GM12878 (cell line): ENCODE measurements around the gene MEIS1.

Source experiments
- ESRRA ChIP-seq: IDR thresholded peaks from 2 replicates; pipeline ENCODE4 v1.6.1; 2012; ENCODE audit warnings: mild to moderate bottlenecking, low read length, improper control_type of control experiment
- MEF2A ChIP-seq: IDR thresholded peaks from 2 replicates; pipeline ENCODE4 v1.6.1; 2011; ENCODE audit warnings: low read depth, mild to moderate bottlenecking, low read length, moderate library complexity; ENCODE audit not compliant: insufficient read depth
- NFXL1 ChIP-seq: fragments of 450-650 bp; IDR thresholded peaks from 2 replicates; pipeline ENCODE4 v1.6.1; 2017; ENCODE audit warnings: antibody characterized with exemption, mild to moderate bottlenecking, borderline replicate concordance
- POLR2AphosphoS5 ChIP-seq: IDR thresholded peaks from 2 replicates; pipeline ENCODE4 v1.6.1; 2011; ENCODE audit warnings: mild to moderate bottlenecking, low read length, inconsistent platforms
- STAT3 ChIP-seq: IDR thresholded peaks from 2 replicates; pipeline ENCODE4 v1.6.1; 2011; ENCODE audit warnings: low read depth, low read length, improper control_type of control experiment
- TBL1XR1 ChIP-seq: IDR thresholded peaks from 2 replicates; pipeline ENCODE4 v1.6.1; 2012; ENCODE audit warnings: low read depth, low read length, improper control_type of control experiment
- TF ChIP-seq, protein P1 (sequence below), 3 experiments: IDR thresholded peaks in 2 of 3; conservative IDR thresholded peaks in 1 of 3; 2 replicates each; pipeline ENCODE4 v1.5.1; 2011; ENCODE audit warnings: low read depth in 3 of 3, low read length in 3 of 3, mild to moderate bottlenecking in 3 of 3, control low read depth in 2 of 3, moderate library complexity in 2 of 3, inconsistent platforms in 1 of 3, mixed read lengths in 1 of 3; ENCODE audit not compliant: control insufficient read depth in 2 of 3, insufficient read depth in 1 of 3; ENCODE audit errors: extremely low read depth in 1 of 3
- TF ChIP-seq, protein P2 (sequence below): fragments of 450-650 bp; formaldehyde crosslinking; IDR thresholded peaks from 2 replicates; pipeline ENCODE4 v1.5.0; 2022; ENCODE audit warnings: mild to moderate bottlenecking, missing genetic modification characterization

DNA sequence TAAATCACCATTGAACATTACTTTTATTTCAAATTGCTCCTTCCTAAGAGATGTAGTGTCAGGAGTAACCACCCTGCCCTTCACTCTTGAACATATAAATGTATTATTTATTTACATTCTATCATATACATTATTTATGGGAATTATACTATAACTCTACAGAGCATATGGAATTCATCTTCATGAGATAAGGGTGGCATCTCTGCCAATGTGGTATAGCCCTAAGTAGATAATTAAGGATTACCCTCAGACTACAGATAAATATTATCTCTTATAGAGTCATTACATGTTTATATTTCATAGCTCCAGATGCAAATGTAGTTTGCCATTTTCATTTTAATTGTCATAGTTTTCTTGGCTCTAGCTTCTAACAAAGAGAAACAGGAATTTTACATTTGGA is 17.3 kb downstream of the MEIS1 start:
- TF ChIP-seq, protein P1, sequence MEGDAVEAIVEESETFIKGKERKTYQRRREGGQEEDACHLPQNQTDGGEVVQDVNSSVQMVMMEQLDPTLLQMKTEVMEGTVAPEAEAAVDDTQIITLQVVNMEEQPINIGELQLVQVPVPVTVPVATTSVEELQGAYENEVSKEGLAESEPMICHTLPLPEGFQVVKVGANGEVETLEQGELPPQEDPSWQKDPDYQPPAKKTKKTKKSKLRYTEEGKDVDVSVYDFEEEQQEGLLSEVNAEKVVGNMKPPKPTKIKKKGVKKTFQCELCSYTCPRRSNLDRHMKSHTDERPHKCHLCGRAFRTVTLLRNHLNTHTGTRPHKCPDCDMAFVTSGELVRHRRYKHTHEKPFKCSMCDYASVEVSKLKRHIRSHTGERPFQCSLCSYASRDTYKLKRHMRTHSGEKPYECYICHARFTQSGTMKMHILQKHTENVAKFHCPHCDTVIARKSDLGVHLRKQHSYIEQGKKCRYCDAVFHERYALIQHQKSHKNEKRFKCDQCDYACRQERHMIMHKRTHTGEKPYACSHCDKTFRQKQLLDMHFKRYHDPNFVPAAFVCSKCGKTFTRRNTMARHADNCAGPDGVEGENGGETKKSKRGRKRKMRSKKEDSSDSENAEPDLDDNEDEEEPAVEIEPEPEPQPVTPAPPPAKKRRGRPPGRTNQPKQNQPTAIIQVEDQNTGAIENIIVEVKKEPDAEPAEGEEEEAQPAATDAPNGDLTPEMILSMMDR (IDR thresholded peaks at IDR 0.05 in 2 of 3, conservative IDR thresholded peaks at IDR 0.05 in 1 of 3; ENCODE audit: control insufficient read depth in 2 of 3, extremely low read depth in 1 of 3, insufficient read depth in 1 of 3, low read depth in 3 of 3, low read length in 3 of 3) = no peak
- no peak for TF ChIP-seq POLR2AphosphoS5
- TF ChIP-seq, protein P2, sequence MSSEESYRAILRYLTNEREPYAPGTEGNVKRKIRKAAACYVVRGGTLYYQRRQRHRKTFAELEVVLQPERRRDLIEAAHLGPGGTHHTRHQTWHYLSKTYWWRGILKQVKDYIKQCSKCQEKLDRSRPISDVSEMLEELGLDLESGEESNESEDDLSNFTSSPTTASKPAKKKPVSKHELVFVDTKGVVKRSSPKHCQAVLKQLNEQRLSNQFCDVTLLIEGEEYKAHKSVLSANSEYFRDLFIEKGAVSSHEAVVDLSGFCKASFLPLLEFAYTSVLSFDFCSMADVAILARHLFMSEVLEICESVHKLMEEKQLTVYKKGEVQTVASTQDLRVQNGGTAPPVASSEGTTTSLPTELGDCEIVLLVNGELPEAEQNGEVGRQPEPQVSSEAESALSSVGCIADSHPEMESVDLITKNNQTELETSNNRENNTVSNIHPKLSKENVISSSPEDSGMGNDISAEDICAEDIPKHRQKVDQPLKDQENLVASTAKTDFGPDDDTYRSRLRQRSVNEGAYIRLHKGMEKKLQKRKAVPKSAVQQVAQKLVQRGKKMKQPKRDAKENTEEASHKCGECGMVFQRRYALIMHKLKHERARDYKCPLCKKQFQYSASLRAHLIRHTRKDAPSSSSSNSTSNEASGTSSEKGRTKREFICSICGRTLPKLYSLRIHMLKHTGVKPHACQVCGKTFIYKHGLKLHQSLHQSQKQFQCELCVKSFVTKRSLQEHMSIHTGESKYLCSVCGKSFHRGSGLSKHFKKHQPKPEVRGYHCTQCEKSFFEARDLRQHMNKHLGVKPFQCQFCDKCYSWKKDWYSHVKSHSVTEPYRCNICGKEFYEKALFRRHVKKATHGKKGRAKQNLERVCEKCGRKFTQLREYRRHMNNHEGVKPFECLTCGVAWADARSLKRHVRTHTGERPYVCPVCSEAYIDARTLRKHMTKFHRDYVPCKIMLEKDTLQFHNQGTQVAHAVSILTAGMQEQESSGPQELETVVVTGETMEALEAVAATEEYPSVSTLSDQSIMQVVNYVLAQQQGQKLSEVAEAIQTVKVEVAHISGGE = no peak
- TF ChIP-seq NFXL1 = no peak
- no peak for TF ChIP-seq MEF2A
- TF ChIP-seq ESRRA = no peak
- no peak for TF ChIP-seq STAT3
- TF ChIP-seq TBL1XR1 = no peak
